Thyroid gland (tissue), 4 donors: Measurements from ENCODE around the gene PIP5K1C. TPM values are rescaled to one million over a fixed set of nuclear protein-coding genes. Genes with fewer than 3 reads are reported as not detected.

ENCODE experiments used
- DNase-seq, 2 donors: peaks; one replicate each; pipeline ENCODE4 v3.0.0-alpha.2; 2019
- H3K27ac ChIP-seq, 3 donors: fragments of 200-600 bp; sonication (generic); 1 replicate in 2 of 3; 2 replicates in 1 of 3; pipeline ENCODE4 v1.5.1; 2016 to 2019; ENCODE audit warnings: mild to moderate bottlenecking in 1 of 3, moderate library complexity in 1 of 3
- H3K27me3 ChIP-seq: fragments of 200-600 bp; sonication (generic); one replicate; pipeline ENCODE4 v1.5.1; 2019
- H3K36me3 ChIP-seq, 2 donors: fragments of 200-600 bp; sonication (generic); one replicate each; pipeline ENCODE4 v1.5.1; 2016 to 2019
- H3K4me1 ChIP-seq, 2 donors: fragments of 200-600 bp; sonication (generic); one replicate each; pipeline ENCODE4 v1.5.1; 2017 to 2019
- H3K4me3 ChIP-seq, 3 donors: fragments of 200-600 bp; sonication (generic); replicated peaks in 1 of 3; 1 replicate in 2 of 3; 2 replicates in 1 of 3; pipeline ENCODE4 v1.5.1; 2016; ENCODE audit warnings: mild to moderate bottlenecking in 1 of 3
- H3K9me3 ChIP-seq: fragments of 200-600 bp; sonication (generic); one replicate; pipeline ENCODE4 v1.5.1; 2017
- CTCF ChIP-seq, 6 experiments: fragments of 200-600 bp in 3 of 6; fragments of 450-650 bp in 3 of 6; sonication (generic) in 3 of 6; IDR thresholded peaks; one replicate each; pipeline ENCODE4 v1.5.1; 2016 to 2019; ENCODE audit warnings: antibody characterized with exemption in 6 of 6, mild to moderate bottlenecking in 2 of 6, inconsistent platforms in 1 of 6, moderate library complexity in 1 of 6
- POLR2A ChIP-seq, 2 donors: fragments of 450-650 bp; IDR thresholded peaks; one replicate each; pipeline ENCODE4 v1.6.1; 2017; ENCODE audit warnings: antibody characterized with exemption in 2 of 2, mild to moderate bottlenecking in 2 of 2, moderate library complexity in 1 of 2
- WGBS, 2 donors: methylation state at CpG; one replicate each; pipeline ENCODE4 v1.1.5; 2017; 5-methylcytosine and 5-hydroxymethylcytosine counted together
- intact Hi-C: fragments of 100-400 bp; cut with DNase I; formaldehyde crosslinking; loops from one replicate; pipeline ENCODE4 v1.15.1; 2023
- total RNA-seq, 4 donors: library from RNA; depleted of rRNA; stranded (reverse); fragments of >200 nt; gene quantifications; one replicate each; pipeline ENCODE4 v1.2.3, GENCODE V29; 2016

PIP5K1C gene
- total RNA-seq, 4 donors from 2014 or later = 23.2 to 42.4 (median 35.0) TPM

- 95 to 97% methylated on average over 10 of the region's 10 CpGs for WGBS, 2 donors
- peaks cover 0 to 10% of the 10 kb centered on the region in 2 donors for H3K4me1 ChIP-seq
- peaks cover 0 to 5% of the 10 kb centered on the region in 2 donors for H3K36me3 ChIP-seq
- no peak for TF ChIP-seq POLR2A (IDR thresholded peaks at IDR 0.05)
- TF ChIP-seq CTCF (IDR thresholded peaks at IDR 0.05) = no peak
- H3K9me3 ChIP-seq = no peaks in the 10 kb centered on the region
- DNase-seq = no peak
- no peak overlapping the region for H3K4me3 ChIP-seq
- no peak overlapping the region for H3K27ac ChIP-seq
- intact Hi-C loops = no loop called here
- no peaks in the 10 kb centered on the region for H3K27me3 ChIP-seq
These were observed 18.0 kb downstream of the PIP5K1C start for GRCh38 chr19:3682286-3682685.

GRCh38 chr19:3680939-3681338, 19.3 kb downstream of the PIP5K1C start:
- intact Hi-C loops = no loop called here
- Histone ChIP-seq H3K4me1 (peaks cover 0 to 10% of the 10 kb centered on the region in 2 donors), H3K27me3 (no peaks in the 10 kb centered on the region), H3K36me3 (peaks cover 0 to 5% of the 10 kb centered on the region in 2 donors), H3K9me3 (no peaks in the 10 kb centered on the region), H3K4me3 (no peak overlapping the region), H3K27ac (no peak overlapping the region)
- no peak for DNase-seq
- TF ChIP-seq POLR2A (IDR thresholded peaks at IDR 0.05) = no peak
- TF ChIP-seq CTCF (IDR thresholded peaks at IDR 0.05) = no peak
- WGBS, 2 donors = 92 to 97% methylated on average over 10 to 12 of the region's 12 CpGs

GRCh38 chr19:3679581-3679980, 20.7 kb downstream of the PIP5K1C start:
- Histone ChIP-seq H3K9me3 (no peaks in the 10 kb centered on the region), H3K36me3 (peaks cover 0 to 5% of the 10 kb centered on the region in 2 donors), H3K27me3 (no peaks in the 10 kb centered on the region), H3K27ac (no peak overlapping the region), H3K4me3 (no peak overlapping the region), H3K4me1 (peaks cover 0 to 10% of the 10 kb centered on the region in 2 donors)
- TF ChIP-seq CTCF (IDR thresholded peaks at IDR 0.05) (no peak), POLR2A (IDR thresholded peaks at IDR 0.05) (no peak)
- DNase-seq = no peak
- intact Hi-C loops = no loop called here
- 92 to 96% methylated on average over 13 of the region's 13 CpGs for WGBS, 2 donors

GRCh38 chr19:3679138-3679537, 21.1 kb downstream of the PIP5K1C start:
- Histone ChIP-seq H3K4me1 (peaks cover 0 to 10% of the 10 kb centered on the region in 2 donors), H3K27ac (no peak overlapping the region), H3K9me3 (no peaks in the 10 kb centered on the region), H3K36me3 (peaks cover 0 to under 1% of the 10 kb centered on the region in 2 donors), H3K27me3 (no peaks in the 10 kb centered on the region), H3K4me3 (no peak overlapping the region)
- TF ChIP-seq POLR2A (IDR thresholded peaks at IDR 0.05) = no peak
- no peak for TF ChIP-seq CTCF (IDR thresholded peaks at IDR 0.05)
- WGBS, 2 donors = 87 to 89% methylated on average over 12 of the region's 12 CpGs
- no peak for DNase-seq
- intact Hi-C loops = no loop called here

- Histone ChIP-seq H3K27ac (no peak overlapping the region), H3K4me1 (peaks cover 0 to 6% of the 10 kb centered on the region in 2 donors), H3K36me3 (no peaks in the 10 kb centered on the region), H3K9me3 (no peaks in the 10 kb centered on the region), H3K4me3 (no peak overlapping the region), H3K27me3 (no peaks in the 10 kb centered on the region)
- WGBS, 2 donors = 94 to 98% methylated on average over 3 of the region's 3 CpGs
- DNase-seq = no peak
- no peak for TF ChIP-seq POLR2A (IDR thresholded peaks at IDR 0.05)
- TF ChIP-seq CTCF (IDR thresholded peaks at IDR 0.05) = no peak
- intact Hi-C loops = no loop called here
These were observed 22.1 kb downstream of the PIP5K1C start for GRCh38 chr19:3678188-3678587.
